Gastrocnemius medialis (tissue), 4 donors: ENCODE results near the gene UGT1A3.

ENCODE experiments used
- POLR2A ChIP-seq, 2 donors: fragments of 450-650 bp; IDR thresholded peaks; one replicate each; pipeline ENCODE4 v1.6.1; 2017; ENCODE audit warnings: antibody characterized with exemption in 2 of 2, mild to moderate bottlenecking in 2 of 2, moderate library complexity in 2 of 2
- TF ChIP-seq, protein P1 (sequence below), 5 experiments: fragments of 450-650 bp in 3 of 5; fragments of 200-600 bp in 2 of 5; sonication (generic) in 2 of 5; IDR thresholded peaks in 4 of 5; conservative IDR thresholded peaks in 1 of 5; 1 replicate in 4 of 5; 2 replicates in 1 of 5; pipeline ENCODE4 v1.5.1; 2016 to 2019; ENCODE audit warnings: antibody characterized with exemption in 5 of 5, mild to moderate bottlenecking in 3 of 5, moderate library complexity in 3 of 5

DNA sequence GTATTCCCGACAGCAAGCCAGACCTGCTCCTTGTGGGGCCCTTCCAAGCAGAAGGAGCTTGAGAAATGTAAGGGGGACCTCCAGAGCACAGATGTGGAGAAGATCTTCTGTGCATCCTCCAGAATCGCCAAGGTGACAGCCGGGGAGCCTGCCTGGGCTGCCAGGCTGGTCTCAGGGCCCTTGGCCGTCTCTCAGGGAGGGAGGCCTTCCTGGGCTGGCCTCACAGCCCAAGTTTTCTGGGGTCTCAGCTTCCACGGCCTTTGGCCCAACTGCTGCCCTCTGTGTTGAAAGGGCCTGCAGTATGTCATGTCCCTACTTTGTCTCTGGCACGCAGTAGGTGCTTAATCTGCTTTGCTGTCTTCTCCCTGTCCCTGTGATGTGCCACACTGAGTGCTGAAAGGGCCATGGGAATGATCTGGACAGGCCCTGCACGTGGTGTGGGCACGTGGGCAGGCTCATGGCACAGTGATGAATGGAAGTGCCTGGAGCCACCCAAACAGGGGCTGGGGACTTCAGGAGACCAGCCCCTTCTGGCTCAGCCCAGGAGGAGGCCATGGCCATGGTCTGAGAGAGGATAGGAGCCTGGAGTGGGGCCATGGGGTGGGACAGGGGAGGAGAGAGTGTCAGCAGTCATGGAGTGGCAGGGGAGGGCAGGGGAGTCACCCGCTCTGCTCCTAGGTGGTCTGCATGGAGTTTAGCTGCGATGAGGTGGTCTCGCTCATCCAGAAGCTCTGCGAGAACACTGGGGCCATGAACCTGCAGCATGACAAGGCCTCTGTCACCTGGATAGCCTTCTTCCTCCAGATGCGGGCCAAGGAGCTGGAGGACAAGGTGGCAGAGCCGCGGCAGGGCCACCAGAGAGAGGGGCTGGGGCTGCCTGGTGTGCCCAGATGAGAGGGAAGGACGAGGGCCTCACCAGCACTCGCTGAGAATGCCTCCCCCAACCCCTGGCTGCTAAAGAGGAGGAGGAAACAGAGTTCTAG lies 90.1 kb downstream of the UGT1A3 start:
- no peak for TF ChIP-seq POLR2A (IDR thresholded peaks at IDR 0.05)
- TF ChIP-seq, protein P1, sequence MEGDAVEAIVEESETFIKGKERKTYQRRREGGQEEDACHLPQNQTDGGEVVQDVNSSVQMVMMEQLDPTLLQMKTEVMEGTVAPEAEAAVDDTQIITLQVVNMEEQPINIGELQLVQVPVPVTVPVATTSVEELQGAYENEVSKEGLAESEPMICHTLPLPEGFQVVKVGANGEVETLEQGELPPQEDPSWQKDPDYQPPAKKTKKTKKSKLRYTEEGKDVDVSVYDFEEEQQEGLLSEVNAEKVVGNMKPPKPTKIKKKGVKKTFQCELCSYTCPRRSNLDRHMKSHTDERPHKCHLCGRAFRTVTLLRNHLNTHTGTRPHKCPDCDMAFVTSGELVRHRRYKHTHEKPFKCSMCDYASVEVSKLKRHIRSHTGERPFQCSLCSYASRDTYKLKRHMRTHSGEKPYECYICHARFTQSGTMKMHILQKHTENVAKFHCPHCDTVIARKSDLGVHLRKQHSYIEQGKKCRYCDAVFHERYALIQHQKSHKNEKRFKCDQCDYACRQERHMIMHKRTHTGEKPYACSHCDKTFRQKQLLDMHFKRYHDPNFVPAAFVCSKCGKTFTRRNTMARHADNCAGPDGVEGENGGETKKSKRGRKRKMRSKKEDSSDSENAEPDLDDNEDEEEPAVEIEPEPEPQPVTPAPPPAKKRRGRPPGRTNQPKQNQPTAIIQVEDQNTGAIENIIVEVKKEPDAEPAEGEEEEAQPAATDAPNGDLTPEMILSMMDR (IDR thresholded peaks at IDR 0.05 in 4 of 5, conservative IDR thresholded peaks at IDR 0.05 in 1 of 5) = no peak
